ENCODE data around the gene S100B. TPM values are rescaled to one million over a fixed set of nuclear protein-coding genes. Genes with fewer than 3 reads are reported as not detected.

Gene S100B
- total and polyA plus RNA-seq, 2 donors (not counting 3 experiments of a cell fraction or from before 2014, with no cell fraction given), result not detected

DNA sequence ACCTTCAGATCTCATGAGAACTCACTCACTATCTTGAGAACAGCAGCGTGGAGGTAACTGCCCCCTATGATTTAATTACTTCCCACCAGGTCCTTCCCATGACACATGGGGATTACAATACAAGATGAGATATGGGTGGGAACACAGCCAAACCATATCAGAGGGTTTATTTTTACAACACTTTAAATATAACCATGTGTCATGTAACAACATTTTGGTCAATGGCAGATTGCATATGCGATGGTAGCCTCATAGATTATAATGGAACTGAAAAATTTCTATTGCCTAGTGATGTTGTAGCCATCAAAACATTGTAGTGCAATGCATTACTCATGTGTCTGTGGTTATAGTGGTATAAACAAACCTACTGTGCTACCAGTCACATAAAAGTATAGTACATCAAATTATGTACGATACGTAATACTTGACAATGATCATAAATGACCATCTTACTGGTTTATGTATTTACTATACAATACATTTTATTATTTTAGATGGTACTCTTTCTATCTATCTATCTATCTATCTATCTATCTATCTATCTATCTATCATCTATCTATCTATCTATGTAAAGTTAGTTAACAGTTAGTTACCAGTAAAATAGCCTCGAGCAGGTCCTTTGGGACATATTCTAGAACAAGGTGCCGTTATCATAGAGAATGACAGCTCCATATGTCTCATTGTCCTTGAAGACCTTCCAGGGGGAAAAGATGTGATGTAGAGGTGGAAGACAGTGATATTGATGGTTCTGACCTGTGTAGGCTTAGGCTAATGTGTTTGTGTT, 12.6 kb upstream of the S100B start:
- Histone ChIP-seq H3K4me1 (ENCODE audit: control insufficient read depth, extremely low read depth, insufficient read depth, low read length) (no peaks in the 10 kb centered on the region), H3K4me2 (ENCODE audit: insufficient read depth, low read length) (no peak overlapping the region), H3K27ac (ENCODE audit: insufficient read depth, low read depth, low read length) (no peak overlapping the region), H3K9me3 (replicated peaks; ENCODE audit: control insufficient read depth, insufficient read depth, low read length) (no peaks in the 10 kb centered on the region), H4K20me1 (replicated peaks; ENCODE audit: control insufficient read depth, extremely low read depth, insufficient read depth, low read length) (no peaks in the 10 kb centered on the region), H3K36me3 (ENCODE audit: control insufficient read depth in 2 of 2, extremely low read depth in 1 of 2, insufficient read depth in 2 of 2, low read length in 2 of 2) (no peaks in the 10 kb centered on the region), H3K4me3 (replicated peaks in 1 of 3; ENCODE audit: insufficient read depth in 1 of 3, low read depth in 1 of 3, low read length in 3 of 3) (no peak overlapping the region), H3K79me2 (ENCODE audit: control insufficient read depth, insufficient read depth, low read length) (no peaks in the 10 kb centered on the region), H3K27me3 (ENCODE audit: control insufficient read depth in 2 of 2, insufficient read depth in 2 of 2, low read length in 2 of 2) (peaks cover 12 to 16% of the 10 kb centered on the region in 2 experiments), H3K9ac (replicated peaks; ENCODE audit: extremely low read depth, insufficient read depth, low read length) (no peak overlapping the region), H2AFZ (ENCODE audit: low read depth, low read length) (no peak overlapping the region), H3K9me1 (replicated peaks; ENCODE audit: control insufficient read depth, extremely low read depth, insufficient read depth, low read length) (no peaks in the 10 kb centered on the region)
- DNase-seq (ENCODE audit: low read depth, low spot score) (peak; percentile 50), FAIRE-seq (no peak)
- dilution Hi-C loops (cut with MboI; ENCODE audit: extremely low pct_ligation_motif_present, low sequenced_read_pairs) (no loop called here), intact Hi-C loops (cut with micrococcal nuclease) (no loop called here)
- TF ChIP-seq EZH2 (IDR thresholded peaks at IDR 0.05; ENCODE audit: borderline replicate concordance, low read depth, low read length, severe bottlenecking) (no peak), FOS (IDR thresholded peaks at IDR 0.05; ENCODE audit: borderline replicate concordance, insufficient read depth, low read length) (no peak), MYC (IDR thresholded peaks at IDR 0.05; ENCODE audit: low read depth, low read length) (no peak), POLR2A (IDR thresholded peaks at IDR 0.05; ENCODE audit: low read depth, low read length) (no peak), POLR2AphosphoS5 (IDR thresholded peaks at IDR 0.05; ENCODE audit: insufficient read depth, low read depth, low read length) (no peak), JUN (IDR thresholded peaks at IDR 0.05; ENCODE audit: borderline replicate concordance, insufficient read depth, insufficient read length, low read depth) (no peak), GATA2 (IDR thresholded peaks at IDR 0.05; ENCODE audit: insufficient read depth, insufficient read length, low read depth, low read length) (no peak)
- TF ChIP-seq, protein P1, sequence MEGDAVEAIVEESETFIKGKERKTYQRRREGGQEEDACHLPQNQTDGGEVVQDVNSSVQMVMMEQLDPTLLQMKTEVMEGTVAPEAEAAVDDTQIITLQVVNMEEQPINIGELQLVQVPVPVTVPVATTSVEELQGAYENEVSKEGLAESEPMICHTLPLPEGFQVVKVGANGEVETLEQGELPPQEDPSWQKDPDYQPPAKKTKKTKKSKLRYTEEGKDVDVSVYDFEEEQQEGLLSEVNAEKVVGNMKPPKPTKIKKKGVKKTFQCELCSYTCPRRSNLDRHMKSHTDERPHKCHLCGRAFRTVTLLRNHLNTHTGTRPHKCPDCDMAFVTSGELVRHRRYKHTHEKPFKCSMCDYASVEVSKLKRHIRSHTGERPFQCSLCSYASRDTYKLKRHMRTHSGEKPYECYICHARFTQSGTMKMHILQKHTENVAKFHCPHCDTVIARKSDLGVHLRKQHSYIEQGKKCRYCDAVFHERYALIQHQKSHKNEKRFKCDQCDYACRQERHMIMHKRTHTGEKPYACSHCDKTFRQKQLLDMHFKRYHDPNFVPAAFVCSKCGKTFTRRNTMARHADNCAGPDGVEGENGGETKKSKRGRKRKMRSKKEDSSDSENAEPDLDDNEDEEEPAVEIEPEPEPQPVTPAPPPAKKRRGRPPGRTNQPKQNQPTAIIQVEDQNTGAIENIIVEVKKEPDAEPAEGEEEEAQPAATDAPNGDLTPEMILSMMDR (IDR thresholded peaks at IDR 0.05; ENCODE audit: extremely low read depth in 1 of 2, insufficient read depth in 1 of 2, low read depth in 1 of 2, low read length in 2 of 2), result no peak
- TF ChIP-seq, protein P2, sequence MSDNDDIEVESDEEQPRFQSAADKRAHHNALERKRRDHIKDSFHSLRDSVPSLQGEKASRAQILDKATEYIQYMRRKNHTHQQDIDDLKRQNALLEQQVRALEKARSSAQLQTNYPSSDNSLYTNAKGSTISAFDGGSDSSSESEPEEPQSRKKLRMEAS (IDR thresholded peaks at IDR 0.05; ENCODE audit: insufficient read depth, insufficient read length), result no peak
- POLR2A ChIA-PET, result interaction anchor here (0.5 kb wide), 1 partner anchor 18 kb away, joined by 3 read pairs; the partner anchor contains the start of gene PRMT2
- BruUV-seq (replicated peaks), result no TSS peak
- CTCF ChIA-PET, result interaction anchor here (1.5 kb wide), 1 partner anchor 22 kb away, joined by 3 read pairs; no protein-coding TSS in a partner anchor

Data from endothelial cell of umbilical vein (primary cell).